ENCODE data around the gene ADCY10.
A peak's percentile ranks its signal among the peaks of the same experiment; 100 is the strongest.

- TF ChIP-seq CTCF (IDR thresholded peaks at IDR 0.05) = peak in 1 of 6 experiments; percentile 7
- TF ChIP-seq POLR2A (IDR thresholded peaks at IDR 0.05) = peak in 3 of 4 donors; percentile 56 to 94 (median 91)
Measured at GRCh38 chr1:167936068-167936929, 22.4 kb upstream of the ADCY10 start, which contains the start of gene DCAF6.

All from esophagus squamous epithelium (tissue), 4 donors.